Activated naive CD8-positive, alpha-beta T cell treated with anti-CD3 and anti-CD28 coated beads, Interleukin-2, amount 10 ng/mL, durations not matched to agents 7 days and 5 days (primary cell): Measurements from ENCODE around the gene DEUP1. TPM values are rescaled to one million over a fixed set of nuclear protein-coding genes. Genes with fewer than 3 reads are reported as not detected.
A peak's percentile ranks its signal among the peaks of the same experiment; 100 is the strongest.
"Not testable (repeated sequence)": the region's sequence is repeated elsewhere in the genome, so short reads cannot be mapped to it uniquely, and the experiment has no call there.

Experiments used
- ATAC-seq: fragments of 150-1000 bp; cut with Tn5 transposase; one replicate; pipeline ENCODE4 v1.10.0; 2021; ENCODE audit warnings: low read depth, moderate library complexity
- POLR2A ChIA-PET: fragments of 350-600 bp; sonication (Branson Sonifier 250); formaldehyde crosslinking; loops from one replicate; lab custom pipeline; 2021; ENCODE audit warnings: antibody characterized with exemption; lab: Charles Lee
- DNase-seq: peaks from one replicate; pipeline ENCODE4 v3.0.0; 2021
- H3K27ac Mint-ChIP-seq: one replicate; pipeline ENCODE4 v1.8.0; 2022; ENCODE audit warnings: mild to moderate bottlenecking, mixed read lengths
- H3K27me3 Mint-ChIP-seq: one replicate; pipeline ENCODE4 v1.8.0; 2022; ENCODE audit warnings: mild to moderate bottlenecking, moderate library complexity, mixed read lengths
- H3K36me3 Mint-ChIP-seq: one replicate; pipeline ENCODE4 v1.8.0; 2021; ENCODE audit warnings: mild to moderate bottlenecking, mixed read lengths
- H3K4me1 Mint-ChIP-seq: one replicate; pipeline ENCODE4 v1.8.0; 2021; ENCODE audit warnings: mixed read lengths
- H3K4me3 Mint-ChIP-seq: one replicate; pipeline ENCODE4 v1.8.0; 2022; ENCODE audit warnings: mild to moderate bottlenecking, moderate library complexity, mixed read lengths
- H3K9me3 Mint-ChIP-seq: one replicate; pipeline ENCODE4 v1.8.0; 2021; ENCODE audit warnings: mixed read lengths
- total RNA-seq, 2 experiments: library from RNA; stranded (reverse); gene quantifications; one replicate each; pipeline ENCODE4 v1.2.3, GENCODE V29; 2021

The DEUP1 gene, protein sequence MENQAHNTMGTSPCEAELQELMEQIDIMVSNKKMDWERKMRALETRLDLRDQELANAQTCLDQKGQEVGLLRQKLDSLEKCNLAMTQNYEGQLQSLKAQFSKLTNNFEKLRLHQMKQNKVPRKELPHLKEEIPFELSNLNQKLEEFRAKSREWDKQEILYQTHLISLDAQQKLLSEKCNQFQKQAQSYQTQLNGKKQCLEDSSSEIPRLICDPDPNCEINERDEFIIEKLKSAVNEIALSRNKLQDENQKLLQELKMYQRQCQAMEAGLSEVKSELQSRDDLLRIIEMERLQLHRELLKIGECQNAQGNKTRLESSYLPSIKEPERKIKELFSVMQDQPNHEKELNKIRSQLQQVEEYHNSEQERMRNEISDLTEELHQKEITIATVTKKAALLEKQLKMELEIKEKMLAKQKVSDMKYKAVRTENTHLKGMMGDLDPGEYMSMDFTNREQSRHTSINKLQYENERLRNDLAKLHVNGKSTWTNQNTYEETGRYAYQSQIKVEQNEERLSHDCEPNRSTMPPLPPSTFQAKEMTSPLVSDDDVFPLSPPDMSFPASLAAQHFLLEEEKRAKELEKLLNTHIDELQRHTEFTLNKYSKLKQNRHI
- not detected for total RNA-seq

DNA sequence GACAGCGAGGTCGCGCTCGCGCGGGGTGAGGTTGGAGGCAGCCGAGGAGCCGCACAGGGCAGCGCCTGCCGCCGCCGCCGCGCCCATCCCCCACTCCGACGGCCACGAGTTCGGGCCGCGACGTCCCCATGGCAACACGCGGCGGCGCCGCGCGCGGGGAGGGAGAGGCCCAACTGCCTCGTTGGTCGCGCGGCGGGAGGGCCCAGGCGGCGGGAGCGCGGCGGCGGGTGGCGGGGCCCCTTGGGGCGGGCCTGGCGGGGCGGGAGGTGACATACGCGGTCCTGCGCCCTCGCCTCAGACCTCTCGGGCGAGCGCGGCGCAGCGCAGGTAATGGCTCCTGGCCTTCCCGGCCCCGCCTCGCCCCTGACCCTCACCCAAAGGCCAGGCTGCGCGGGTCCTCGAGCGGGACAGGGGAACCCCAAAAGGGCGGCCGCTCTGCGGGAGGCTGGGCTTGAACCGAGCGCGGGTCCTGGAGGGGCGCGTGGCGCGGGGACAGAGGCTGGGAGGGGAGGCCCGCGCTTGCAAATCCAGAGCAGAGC lies at the start of gene DEUP1:
DEUP1 (plus strand) TSS at position 297 of the 539 bp plus-strand sequence. CDS start 1,518 bp downstream, outside the sequence.
- H3K4me3 Mint-ChIP-seq = peak within 1 kb of the TSS; percentile 69
- peak; percentile 50 for ATAC-seq
- POLR2A ChIA-PET = no interaction called here

DNA sequence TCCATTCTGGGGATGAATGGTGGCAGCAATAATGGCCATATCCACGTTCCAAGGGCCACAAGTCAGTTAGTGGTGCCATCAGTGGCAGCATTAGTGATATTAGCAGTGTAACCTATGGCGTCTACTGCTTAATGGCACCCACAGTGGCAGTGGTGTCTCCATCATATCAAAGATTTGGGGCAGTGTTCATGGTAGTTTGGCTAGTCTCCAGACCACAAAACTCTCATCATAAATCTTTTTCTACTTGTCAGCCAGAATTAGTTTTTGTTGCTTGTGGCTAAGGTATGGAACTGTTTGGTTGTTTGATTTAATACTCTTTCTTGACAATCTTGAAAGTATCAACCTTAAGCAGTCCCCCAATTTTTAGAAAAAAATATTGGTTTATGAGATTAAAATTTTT lies 45.1 kb upstream of the DEUP1 start:
- Mint-ChIP-seq H3K4me3 (no peak overlapping the region), H3K27me3 (no peaks in the 10 kb centered on the region), H3K9me3 (no peaks in the 10 kb centered on the region), H3K4me1 (no peaks in the 10 kb centered on the region), H3K36me3 (no peaks in the 10 kb centered on the region), H3K27ac (no peak overlapping the region)
- DNase-seq (no peak), ATAC-seq (no peak)
- POLR2A ChIA-PET = no interaction called here

More for the DNA sequence above, at the start of gene DEUP1:
- H3K9me3 Mint-ChIP-seq = no peaks in the 10 kb centered on the region
- DNase-seq = peak; percentile 47
- no peak within 1 kb of the TSS for H3K27ac Mint-ChIP-seq
- H3K4me1 Mint-ChIP-seq = peaks cover 3% of the 10 kb centered on the region
- no peaks in the 10 kb centered on the region for H3K36me3 Mint-ChIP-seq
- peaks cover 47% of the 10 kb centered on the region for H3K27me3 Mint-ChIP-seq

DNA sequence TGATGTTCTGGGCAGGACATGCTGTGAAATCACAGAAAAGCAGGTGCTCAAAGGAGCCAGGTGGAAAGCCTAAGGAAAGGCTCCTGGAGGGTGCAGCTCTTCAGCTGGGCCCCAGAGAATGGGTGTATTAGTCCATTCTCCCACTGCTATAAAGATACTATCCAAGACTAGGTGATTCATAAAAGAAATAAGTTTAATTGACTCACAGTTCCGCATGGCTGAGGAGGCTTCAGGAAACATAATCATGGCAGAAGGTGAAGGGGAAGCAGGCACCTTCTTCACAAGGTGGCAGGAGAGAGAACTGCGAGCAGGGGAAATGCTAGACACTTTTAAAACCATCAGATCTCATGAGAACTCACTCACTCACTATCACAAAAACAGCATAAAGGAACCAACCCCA lies 43.1 kb upstream of the DEUP1 start:
- Mint-ChIP-seq H3K9me3 (no peaks in the 10 kb centered on the region), H3K27ac (no peak overlapping the region), H3K4me3 (no peak overlapping the region), H3K36me3 (no peaks in the 10 kb centered on the region), H3K4me1 (no peaks in the 10 kb centered on the region), H3K27me3 (peaks cover 3% of the 10 kb centered on the region)
- DNase-seq (no peak), ATAC-seq (no peak)
- POLR2A ChIA-PET = no interaction called here

DNA sequence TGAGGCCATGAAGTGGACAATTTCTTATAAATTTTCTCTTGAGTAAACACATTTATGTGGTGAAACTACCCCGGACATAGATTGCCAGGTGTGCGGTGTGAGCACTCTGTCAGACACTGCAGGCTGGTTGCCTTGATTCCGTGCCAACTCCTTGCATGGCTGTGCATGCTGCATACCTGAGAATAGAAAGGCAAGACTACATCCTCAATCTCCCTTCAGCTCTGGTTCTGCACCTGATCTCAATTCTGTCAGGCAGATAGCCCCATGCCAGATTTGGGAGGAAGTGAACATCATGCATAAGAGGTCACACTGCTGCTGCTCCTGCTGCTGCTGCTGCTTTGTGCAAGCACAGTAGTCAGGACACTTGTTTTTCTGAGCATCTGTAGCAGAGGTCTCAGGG lies 42.5 kb upstream of the DEUP1 start:
- H3K4me3 Mint-ChIP-seq = no peak overlapping the region
- no peak for DNase-seq
- H3K27me3 Mint-ChIP-seq = peaks cover 3% of the 10 kb centered on the region
- H3K36me3 Mint-ChIP-seq = no peaks in the 10 kb centered on the region
- no peaks in the 10 kb centered on the region for H3K9me3 Mint-ChIP-seq
- no peak overlapping the region for H3K27ac Mint-ChIP-seq
- H3K4me1 Mint-ChIP-seq = no peaks in the 10 kb centered on the region
- POLR2A ChIA-PET = no interaction called here
- ATAC-seq = no peak

DNA sequence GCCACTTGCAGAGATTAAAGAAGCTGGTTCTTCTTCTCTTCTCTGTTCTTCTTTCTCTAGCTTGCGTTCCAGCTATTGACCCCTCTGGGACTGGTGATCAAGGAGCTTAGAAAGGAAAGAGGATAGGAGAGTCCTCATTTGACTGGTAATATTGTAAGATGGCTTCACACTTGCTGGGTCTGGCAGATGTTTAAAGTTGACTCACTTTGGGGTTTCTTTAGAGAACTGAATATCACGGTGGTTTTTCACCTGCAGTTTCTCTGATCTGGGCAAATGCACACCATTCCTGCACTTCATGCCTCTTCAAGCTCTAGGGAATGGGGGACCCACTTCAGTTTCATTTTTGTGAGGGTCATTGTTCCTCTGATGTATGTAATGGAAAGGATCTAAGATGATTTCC lies 41.8 kb upstream of the DEUP1 start:
- H3K27me3 Mint-ChIP-seq = peaks cover 3% of the 10 kb centered on the region
- ATAC-seq (no peak), DNase-seq (no peak)
- no peak overlapping the region for H3K4me3 Mint-ChIP-seq
- H3K36me3 Mint-ChIP-seq = no peaks in the 10 kb centered on the region
- H3K4me1 Mint-ChIP-seq = no peaks in the 10 kb centered on the region
- POLR2A ChIA-PET = no interaction called here
- no peaks in the 10 kb centered on the region for H3K9me3 Mint-ChIP-seq
- no peak overlapping the region for H3K27ac Mint-ChIP-seq

DNA sequence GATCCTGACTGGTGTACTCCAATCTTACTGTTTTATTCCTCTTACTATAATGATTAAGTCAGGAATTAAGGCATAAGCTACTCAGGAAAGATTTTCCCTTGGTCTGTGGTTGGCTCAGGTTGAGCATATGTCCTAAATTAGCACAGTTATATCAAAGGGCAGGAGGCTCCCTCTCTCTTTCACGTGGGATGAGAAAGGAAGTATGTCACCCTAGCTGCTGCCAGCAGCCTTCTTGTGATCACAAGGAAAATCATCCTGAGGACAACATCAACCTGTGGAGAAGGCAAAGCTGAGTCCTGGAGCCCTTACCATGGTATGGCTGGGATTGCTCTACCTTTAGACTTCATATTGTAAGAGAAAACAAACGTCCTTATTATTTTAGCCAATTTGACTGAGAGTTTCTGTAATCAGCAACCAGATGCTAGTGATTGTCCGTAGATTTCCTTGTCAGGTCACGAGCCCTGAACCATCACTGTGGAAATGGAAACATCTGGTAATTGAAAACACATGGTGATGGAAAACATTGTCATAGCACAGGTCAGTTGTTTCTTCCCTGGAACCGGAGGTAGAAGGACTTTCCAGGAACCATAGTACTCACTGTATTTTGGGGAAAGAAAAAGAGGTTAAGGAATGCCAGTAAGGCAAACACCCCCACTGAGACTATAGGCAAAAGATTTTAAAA lies 40.6 kb upstream of the DEUP1 start:
- POLR2A ChIA-PET = no interaction called here
- no peak overlapping the region for H3K4me3 Mint-ChIP-seq

DNA sequence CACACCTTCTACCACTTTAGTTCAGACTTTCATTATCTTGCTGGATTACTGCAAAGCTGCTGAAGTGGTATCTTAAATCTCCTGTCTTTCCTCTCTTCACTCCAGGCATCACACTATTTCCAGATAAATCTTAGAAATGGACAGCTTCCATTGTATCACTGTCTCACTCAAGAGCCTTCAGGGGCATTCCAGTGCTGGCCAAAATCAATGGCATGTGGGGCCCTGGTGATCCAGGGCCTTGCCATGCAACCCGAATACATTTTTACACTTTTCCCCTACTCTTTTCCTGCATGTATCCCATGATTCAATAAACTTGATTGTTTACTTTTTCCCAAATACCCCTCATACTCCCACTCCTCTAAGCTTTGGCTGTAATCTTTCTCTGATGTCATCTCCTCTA lies 39.4 kb upstream of the DEUP1 start:
- peaks cover 6% of the 10 kb centered on the region for H3K27me3 Mint-ChIP-seq
- no peak overlapping the region for H3K27ac Mint-ChIP-seq
- H3K4me1 Mint-ChIP-seq = no peaks in the 10 kb centered on the region
- POLR2A ChIA-PET = no interaction called here
- no peaks in the 10 kb centered on the region for H3K9me3 Mint-ChIP-seq
- no peaks in the 10 kb centered on the region for H3K36me3 Mint-ChIP-seq
- H3K4me3 Mint-ChIP-seq = no peak overlapping the region
- ATAC-seq (no peak), DNase-seq (no peak)

More for the DNA sequence above, 40.6 kb upstream of the DEUP1 start:
- Mint-ChIP-seq H3K9me3 (no peaks in the 10 kb centered on the region), H3K27me3 (peaks cover 3% of the 10 kb centered on the region), H3K36me3 (no peaks in the 10 kb centered on the region), H3K27ac (no peak overlapping the region), H3K4me1 (no peaks in the 10 kb centered on the region)
- ATAC-seq (no peak), DNase-seq (no peak)

DNA sequence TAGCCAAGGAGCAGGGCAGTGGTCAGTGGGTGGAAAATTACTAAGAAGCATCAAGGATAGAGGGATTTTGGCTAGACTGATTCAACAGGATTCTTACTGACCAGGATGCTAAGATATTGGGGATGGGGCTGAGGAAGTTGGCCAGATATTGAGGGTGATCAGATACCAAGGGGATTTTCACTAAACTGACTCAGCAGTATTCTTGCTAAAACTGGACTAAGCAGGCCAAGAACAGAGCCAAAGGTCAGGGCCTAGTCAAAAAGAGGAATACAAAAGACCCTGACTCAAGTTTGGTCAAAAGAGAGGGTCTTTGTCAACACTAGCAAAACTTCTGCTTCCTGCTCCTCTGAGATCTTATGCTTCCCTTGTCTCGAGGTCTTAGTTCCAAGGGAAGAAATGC lies 38.6 kb upstream of the DEUP1 start:
- H3K9me3 Mint-ChIP-seq = no peaks in the 10 kb centered on the region
- no peak overlapping the region for H3K4me3 Mint-ChIP-seq
- no peaks in the 10 kb centered on the region for H3K4me1 Mint-ChIP-seq
- DNase-seq (no peak), ATAC-seq (no peak)
- peaks cover 6% of the 10 kb centered on the region for H3K27me3 Mint-ChIP-seq
- no peak overlapping the region for H3K27ac Mint-ChIP-seq
- POLR2A ChIA-PET = no interaction called here
- H3K36me3 Mint-ChIP-seq = no peaks in the 10 kb centered on the region

DNA sequence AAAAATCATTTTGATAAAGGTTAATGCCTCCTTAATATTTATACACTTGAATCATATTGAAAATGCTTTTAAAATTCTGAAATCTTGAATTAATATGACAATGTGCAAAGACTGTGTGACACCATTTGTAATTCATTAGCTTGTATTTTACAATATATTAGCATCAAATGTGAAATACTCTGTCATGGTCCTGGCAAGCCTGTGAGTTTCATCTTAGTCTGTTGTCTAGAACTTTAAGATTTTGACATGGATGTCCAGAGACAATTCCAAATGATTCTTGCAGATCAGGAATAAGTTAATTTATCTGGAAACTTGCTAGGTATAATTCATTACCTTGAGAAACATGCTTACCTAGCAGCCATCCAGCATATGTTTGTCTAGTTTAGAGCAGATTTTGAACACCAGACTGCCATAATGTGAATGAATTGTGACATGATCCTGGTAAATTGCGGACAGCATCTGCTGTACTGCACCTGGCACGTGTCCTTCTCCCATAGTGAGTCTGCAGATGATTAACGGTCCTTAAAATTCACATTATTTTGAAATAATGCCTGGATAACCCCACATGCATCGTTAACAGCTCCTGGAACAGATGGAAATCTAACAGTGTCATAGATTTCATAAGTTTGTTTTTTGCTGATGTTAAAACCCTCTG lies 34.5 kb upstream of the DEUP1 start:
- Mint-ChIP-seq H3K27ac (no peak overlapping the region), H3K27me3 (peaks cover 6% of the 10 kb centered on the region), H3K4me3 (no peak overlapping the region), H3K36me3 (no peaks in the 10 kb centered on the region), H3K9me3 (no peaks in the 10 kb centered on the region), H3K4me1 (no peaks in the 10 kb centered on the region)
- no peak for DNase-seq
- no peak for ATAC-seq
- POLR2A ChIA-PET = no interaction called here

DNA sequence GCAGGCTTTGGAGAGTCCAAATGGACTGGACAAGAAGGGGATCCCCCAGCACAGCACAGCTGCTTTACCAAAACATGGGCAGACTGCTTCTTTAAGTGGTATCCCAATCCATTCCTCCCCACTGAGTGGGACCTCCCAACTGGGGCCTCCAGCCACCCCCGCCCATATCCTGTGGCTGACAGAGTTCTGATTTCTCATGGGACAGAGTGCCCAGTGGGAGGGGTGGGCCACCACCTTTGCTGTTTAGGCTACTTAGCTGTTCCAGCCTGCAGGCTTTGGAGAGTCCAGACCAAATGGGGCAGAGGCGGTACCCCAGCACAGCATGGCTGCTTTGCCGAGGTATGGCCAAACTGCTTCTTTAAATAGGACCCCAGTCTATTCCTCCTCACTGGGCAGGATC lies 26.9 kb upstream of the DEUP1 start:
- no peak for ATAC-seq
- Mint-ChIP-seq H3K4me1 (no peaks in the 10 kb centered on the region), H3K4me3 (no peak overlapping the region), H3K9me3 (no peaks in the 10 kb centered on the region), H3K27me3 (peaks cover 4% of the 10 kb centered on the region), H3K27ac (no peak overlapping the region), H3K36me3 (no peaks in the 10 kb centered on the region)
- no peak for DNase-seq
- POLR2A ChIA-PET = no interaction called here

DNA sequence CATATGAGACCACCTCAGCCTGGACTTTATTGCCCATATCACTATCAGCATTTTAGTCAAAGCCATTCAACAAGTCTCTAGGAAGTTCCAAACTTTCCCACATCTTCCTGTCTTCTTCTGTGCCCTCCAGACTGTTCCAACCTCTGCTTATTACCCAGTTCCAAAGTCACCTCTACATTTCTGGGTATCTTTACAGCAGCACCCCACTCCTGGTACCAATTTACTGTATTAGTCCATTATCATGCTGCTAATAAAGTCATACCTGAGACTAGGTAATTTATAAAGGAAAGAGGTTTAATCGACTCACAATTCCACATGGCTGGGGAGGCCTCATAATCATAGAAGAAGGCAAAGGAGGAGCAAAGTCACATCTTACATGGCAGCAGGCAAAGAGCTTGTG lies 16.1 kb upstream of the DEUP1 start:
- H3K27me3 Mint-ChIP-seq, DNase-seq, H3K27ac Mint-ChIP-seq, H3K4me1 Mint-ChIP-seq, ATAC-seq, H3K4me3 Mint-ChIP-seq, H3K36me3 Mint-ChIP-seq, POLR2A ChIA-PET: not testable (repeated sequence)
- peaks cover 23% of the 10 kb centered on the region for H3K9me3 Mint-ChIP-seq

DNA sequence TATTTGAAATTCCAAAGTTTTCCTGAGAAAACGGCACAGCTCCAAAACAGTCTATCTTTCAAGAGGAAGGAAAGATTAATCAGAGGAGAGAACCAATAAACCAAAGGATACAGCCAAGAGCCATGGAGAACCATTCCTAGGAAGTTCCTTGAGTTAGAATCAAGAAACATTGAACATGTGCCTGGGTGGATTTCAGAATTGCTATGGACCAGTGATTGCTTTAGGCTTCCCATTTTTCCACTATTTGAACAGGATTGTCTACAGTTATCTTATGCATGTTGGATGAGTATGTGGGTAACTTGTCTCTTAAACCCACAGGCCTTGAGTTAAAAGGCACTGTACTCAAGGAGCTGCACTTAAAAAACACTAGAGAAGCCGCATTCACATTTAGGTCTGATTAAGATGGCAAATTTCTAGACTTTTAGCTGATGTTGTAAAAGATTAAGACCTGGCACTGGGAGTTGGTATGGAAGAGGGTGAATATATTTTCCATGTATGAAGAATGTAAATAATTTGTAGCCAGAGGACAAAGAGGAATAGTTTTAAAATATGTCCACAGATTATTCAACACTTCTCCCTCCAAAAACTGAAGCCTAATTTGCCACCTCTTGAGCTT lies 11.2 kb upstream of the DEUP1 start:
- no peak overlapping the region for H3K27ac Mint-ChIP-seq
- H3K36me3 Mint-ChIP-seq = no peaks in the 10 kb centered on the region
- H3K9me3 Mint-ChIP-seq = peaks cover 17% of the 10 kb centered on the region
- peaks cover 5% of the 10 kb centered on the region for H3K27me3 Mint-ChIP-seq
- H3K4me1 Mint-ChIP-seq = no peaks in the 10 kb centered on the region
- no peak overlapping the region for H3K4me3 Mint-ChIP-seq
- POLR2A ChIA-PET = no interaction called here
- DNase-seq (no peak), ATAC-seq (no peak)

DNA sequence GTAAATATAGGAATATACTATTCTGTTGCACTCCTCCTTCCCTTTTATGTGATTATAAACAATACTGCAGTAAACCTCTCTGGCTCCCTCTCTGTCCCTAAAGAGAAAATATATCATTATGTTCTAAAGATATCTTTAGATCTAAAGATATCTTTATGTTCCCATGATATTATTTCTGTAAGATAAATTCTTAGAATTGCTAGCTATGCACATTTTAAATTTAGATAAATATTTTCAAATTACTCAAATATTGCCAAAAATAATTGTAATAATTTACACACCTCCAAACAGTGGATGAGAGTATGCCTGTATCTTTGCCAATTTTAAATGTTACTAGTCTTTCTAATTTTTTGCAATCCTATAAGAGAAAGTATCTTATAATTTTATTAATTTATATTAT lies 10.3 kb upstream of the DEUP1 start:
- Mint-ChIP-seq H3K4me1 (no peaks in the 10 kb centered on the region), H3K4me3 (no peak overlapping the region), H3K27me3 (peaks cover 5% of the 10 kb centered on the region), H3K27ac (no peak overlapping the region), H3K9me3 (peaks cover 11% of the 10 kb centered on the region), H3K36me3 (no peaks in the 10 kb centered on the region)
- ATAC-seq (no peak), DNase-seq (no peak)
- POLR2A ChIA-PET = no interaction called here
